KG1 (cell line): ENCODE results near the gene ITIH6.

Experiments used
- DNase-seq: peaks from one replicate; lab custom pipeline; 2025; lab: John Stamatoyannopoulos, UW

Gene ITIH6

DNA sequence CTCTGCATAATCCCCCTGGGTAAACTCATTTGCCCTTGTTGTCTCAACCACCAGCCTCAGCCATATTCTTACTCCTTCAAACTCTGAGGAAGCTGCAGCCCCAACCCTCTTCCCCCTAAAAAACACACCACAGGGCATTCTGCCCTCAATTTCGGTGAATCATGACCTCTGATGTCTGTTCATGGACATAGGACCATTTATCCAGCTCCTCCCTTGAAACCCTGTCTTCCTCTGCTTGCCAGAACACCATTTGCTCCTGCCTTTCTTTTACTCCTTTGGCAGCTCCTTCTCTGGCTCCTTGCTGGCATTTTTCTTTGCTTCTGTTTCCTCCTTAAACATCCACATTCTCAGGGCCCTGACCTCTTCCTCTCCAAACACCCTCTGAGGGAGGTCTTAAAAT, 87.1 kb downstream of the ITIH6 start:
- DNase-seq = no peak

DNA sequence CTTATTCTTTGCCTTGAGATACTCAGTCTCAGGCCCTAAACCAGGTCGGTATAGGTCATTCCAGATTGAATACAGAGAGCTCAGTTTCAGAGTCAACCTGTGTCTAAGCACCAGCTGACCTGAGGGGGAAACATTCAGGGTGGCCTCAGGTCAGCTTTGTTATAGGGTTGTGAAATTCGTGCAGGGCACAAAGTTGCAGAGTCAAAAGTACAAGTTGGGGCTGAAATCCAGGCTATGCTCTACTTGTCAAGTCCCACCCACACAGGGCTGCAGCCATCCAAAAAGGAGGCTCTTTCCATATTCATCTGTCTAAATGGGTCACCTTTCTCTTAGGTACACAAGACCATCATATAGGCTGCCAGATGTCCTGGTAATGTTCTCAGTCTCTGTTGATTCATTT, 89.7 kb downstream of the ITIH6 start:
- no peak for DNase-seq
